KG1 (cell line): ENCODE measurements around the gene LGALS7B.
"Not testable (repeated sequence)": the region's sequence is repeated elsewhere in the genome, so short reads cannot be mapped to it uniquely, and the experiment has no call there.

Experiments
- DNase-seq: peaks from one replicate; lab custom pipeline; 2025; lab: John Stamatoyannopoulos, UW

The LGALS7B gene

GRCh38 chr19:38770228-38770948, 18.6 kb upstream of the LGALS7B start:
- not testable (repeated sequence) for DNase-seq

GRCh38 chr19:38770949-38771275, 18.1 kb upstream of the LGALS7B start:
- DNase-seq: not testable (repeated sequence)

GRCh38 chr19:38771569-38771968, 17.4 kb upstream of the LGALS7B start:
- DNase-seq: not testable (repeated sequence)

- DNase-seq: no peak
These were observed 15.4 kb upstream of the LGALS7B start, which contains the start of gene LGALS7 for GRCh38 chr19:38773469-38774177. Gene LGALS7 (minus strand): TSS chr19:38773517. CDS start chr19:38773492, 25 bp downstream.

GRCh38 chr19:38774181-38774950, 14.6 kb upstream of the LGALS7B start:
- DNase-seq: no peak

GRCh38 chr19:38778733-38779132, 10.3 kb upstream of the LGALS7B start:
- DNase-seq: no peak

- DNase-seq: no peak
These were observed 8.6 kb upstream of the LGALS7B start for GRCh38 chr19:38780443-38780842.

GRCh38 chr19:38781058-38781457, 7.9 kb upstream of the LGALS7B start:
- DNase-seq: no peak

GRCh38 chr19:38782212-38782611, 6.8 kb upstream of the LGALS7B start:
- not testable (repeated sequence) for DNase-seq

- no peak for DNase-seq
These were observed 4.8 kb upstream of the LGALS7B start for GRCh38 chr19:38784224-38784623.

GRCh38 chr19:38785187-38785699, 3.8 kb upstream of the LGALS7B start:
- DNase-seq: no peak

- DNase-seq: not testable (repeated sequence)
These were observed 2.9 kb upstream of the LGALS7B start for GRCh38 chr19:38786061-38786460.

- DNase-seq: no peak
These were observed 2.3 kb upstream of the LGALS7B start for GRCh38 chr19:38786572-38787265.

GRCh38 chr19:38790507-38791403, 1.8 kb downstream of the LGALS7B start:
- DNase-seq: not testable (repeated sequence)

GRCh38 chr19:38791451-38792064, 2.6 kb downstream of the LGALS7B start:
- not testable (repeated sequence) for DNase-seq

GRCh38 chr19:38792250-38793111, 3.5 kb downstream of the LGALS7B start:
- DNase-seq: no peak

GRCh38 chr19:38793177-38793576, 4.2 kb downstream of the LGALS7B start:
- no peak for DNase-seq

GRCh38 chr19:38793671-38794070, 4.7 kb downstream of the LGALS7B start:
- no peak for DNase-seq

- DNase-seq: no peak
These were observed 6.5 kb downstream of the LGALS7B start for GRCh38 chr19:38795549-38795948.
